D721Med (cell line): ENCODE data around the gene CSRNP3.

Experiments
- DNase-seq: peaks from one replicate; pipeline ENCODE4 v3.0.0; 2011; ENCODE audit warnings: low spot score; ENCODE audit not compliant: insufficient read length
- FAIRE-seq: peaks from 2 replicates; lab custom pipeline; 2011; peaks lifted over from hg19 to GRCh38; lab: Jason Lieb, UNC
- TF ChIP-seq, protein P1 (sequence below): IDR thresholded peaks from 2 replicates; pipeline ENCODE4 v1.5.1; 2012; ENCODE audit warnings: mild to moderate bottlenecking, control low read depth; ENCODE audit not compliant: insufficient read depth; ENCODE audit errors: missing control alignments

CSRNP3 gene

DNA sequence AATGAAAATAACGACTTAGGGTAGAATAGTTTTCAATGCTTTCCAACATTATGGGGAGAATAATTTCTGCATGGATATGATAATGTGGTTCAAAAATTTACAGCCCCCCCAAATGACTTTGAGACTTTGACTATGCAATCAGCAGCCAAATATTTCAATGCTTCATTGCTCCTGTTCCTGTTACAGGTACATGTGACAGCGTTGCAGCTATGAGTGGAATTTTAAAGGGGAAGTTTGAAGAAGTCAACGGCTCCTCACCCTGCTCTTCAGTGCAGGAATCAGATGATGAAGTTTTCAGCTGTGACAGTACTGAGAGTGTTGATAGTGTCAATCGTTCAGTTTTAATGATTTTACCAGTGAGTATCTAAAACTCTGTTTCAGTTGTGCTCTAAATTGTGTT lies 25.1 kb downstream of the CSRNP3 start:
- FAIRE-seq (no peak), DNase-seq (no peak)
- TF ChIP-seq, protein P1, sequence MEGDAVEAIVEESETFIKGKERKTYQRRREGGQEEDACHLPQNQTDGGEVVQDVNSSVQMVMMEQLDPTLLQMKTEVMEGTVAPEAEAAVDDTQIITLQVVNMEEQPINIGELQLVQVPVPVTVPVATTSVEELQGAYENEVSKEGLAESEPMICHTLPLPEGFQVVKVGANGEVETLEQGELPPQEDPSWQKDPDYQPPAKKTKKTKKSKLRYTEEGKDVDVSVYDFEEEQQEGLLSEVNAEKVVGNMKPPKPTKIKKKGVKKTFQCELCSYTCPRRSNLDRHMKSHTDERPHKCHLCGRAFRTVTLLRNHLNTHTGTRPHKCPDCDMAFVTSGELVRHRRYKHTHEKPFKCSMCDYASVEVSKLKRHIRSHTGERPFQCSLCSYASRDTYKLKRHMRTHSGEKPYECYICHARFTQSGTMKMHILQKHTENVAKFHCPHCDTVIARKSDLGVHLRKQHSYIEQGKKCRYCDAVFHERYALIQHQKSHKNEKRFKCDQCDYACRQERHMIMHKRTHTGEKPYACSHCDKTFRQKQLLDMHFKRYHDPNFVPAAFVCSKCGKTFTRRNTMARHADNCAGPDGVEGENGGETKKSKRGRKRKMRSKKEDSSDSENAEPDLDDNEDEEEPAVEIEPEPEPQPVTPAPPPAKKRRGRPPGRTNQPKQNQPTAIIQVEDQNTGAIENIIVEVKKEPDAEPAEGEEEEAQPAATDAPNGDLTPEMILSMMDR: no peak

- FAIRE-seq (peak; percentile 35), DNase-seq (no peak)
- TF ChIP-seq, protein P1: no peak
These were observed 28.3 kb downstream of the CSRNP3 start for GRCh38 chr2:165497659-165498317.

- TF ChIP-seq, protein P1: no peak
- DNase-seq: no peak
- FAIRE-seq: no peak
These were observed 29.6 kb downstream of the CSRNP3 start for GRCh38 chr2:165499131-165499530.

DNA sequence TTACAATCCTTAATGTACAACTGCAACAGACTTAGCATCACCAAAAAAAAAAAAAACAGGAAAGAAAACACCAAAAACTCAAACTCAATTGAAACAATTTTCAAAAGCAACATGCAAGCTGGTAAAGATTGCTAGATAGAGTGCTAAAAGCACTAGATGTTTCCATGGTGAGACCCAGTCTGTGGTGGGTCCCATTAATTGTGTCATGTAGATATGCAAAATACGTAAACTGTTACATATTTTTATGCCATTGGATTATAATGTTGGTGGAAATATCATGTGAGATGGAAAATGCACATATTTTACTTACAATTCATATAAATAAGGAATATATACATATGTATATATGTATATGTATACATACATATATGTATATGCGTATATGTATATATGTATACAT lies 30.5 kb downstream of the CSRNP3 start:
- no peak for DNase-seq
- no peak for FAIRE-seq
- TF ChIP-seq, protein P1: no peak

- FAIRE-seq (no peak), DNase-seq (no peak)
- TF ChIP-seq, protein P1: no peak
These were observed 31.3 kb downstream of the CSRNP3 start for GRCh38 chr2:165500816-165501215.

DNA sequence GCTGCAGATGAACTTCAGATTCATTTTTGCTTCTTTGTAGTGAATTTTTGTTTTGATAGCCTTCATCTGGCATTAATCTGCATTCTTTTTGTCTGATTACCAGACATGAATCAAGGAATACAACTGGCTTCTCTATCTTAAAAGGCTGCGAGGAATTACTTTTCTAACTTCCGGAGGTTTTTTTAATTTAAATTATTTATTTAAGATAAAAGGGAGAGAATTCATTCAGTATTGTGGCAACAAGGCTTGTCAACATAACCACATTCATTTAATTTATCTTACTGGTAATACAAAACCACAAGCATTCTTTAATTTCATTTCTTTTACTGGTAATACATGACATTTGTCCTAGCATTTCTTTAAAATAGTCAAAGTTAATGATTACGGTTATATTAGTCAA lies 36.0 kb downstream of the CSRNP3 start:
- no peak for DNase-seq
- TF ChIP-seq, protein P1: no peak
- FAIRE-seq: no peak

DNA sequence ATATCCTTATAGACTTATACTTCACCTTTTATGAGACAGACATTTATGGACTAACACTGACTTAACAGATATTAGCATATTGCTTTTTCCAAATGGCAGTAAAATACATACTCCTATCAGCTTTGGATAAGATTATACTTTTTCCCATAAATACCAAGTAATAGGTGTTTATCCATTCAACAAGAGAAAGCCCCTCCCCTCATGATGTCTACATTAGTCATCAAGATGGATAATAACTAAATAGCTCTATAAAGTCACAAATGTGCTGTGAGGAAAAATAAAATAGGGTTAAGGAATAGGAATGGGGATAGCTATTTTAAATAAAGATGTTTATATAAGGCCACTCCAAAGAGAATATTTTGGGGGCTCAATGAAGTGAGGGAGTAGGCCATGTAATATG lies 39.4 kb downstream of the CSRNP3 start:
- FAIRE-seq: no peak
- TF ChIP-seq, protein P1: no peak
- no peak for DNase-seq
